ENCODE data around the gene ULK4. TPM values are rescaled to one million over a fixed set of nuclear protein-coding genes. Genes with fewer than 3 reads are reported as not detected.

The ULK4 gene
- total RNA-seq, 2 experiments from 2014 or later = 6.8 to 6.9 TPM

- H3K36me3 Mint-ChIP-seq (ENCODE audit: low read depth) = peaks cover 6% of the 10 kb centered on the region
- H3K4me3 Mint-ChIP-seq = no peak overlapping the region
- H3K27ac Mint-ChIP-seq = no peak overlapping the region
- ATAC-seq (no peak), DNase-seq (no peak)
- POLR2A ChIA-PET = no interaction called here
- CTCF ChIA-PET = no interaction called here
- H3K4me1 Mint-ChIP-seq (ENCODE audit: low read depth) = no peaks in the 10 kb centered on the region
- TF ChIP-seq, protein P1, sequence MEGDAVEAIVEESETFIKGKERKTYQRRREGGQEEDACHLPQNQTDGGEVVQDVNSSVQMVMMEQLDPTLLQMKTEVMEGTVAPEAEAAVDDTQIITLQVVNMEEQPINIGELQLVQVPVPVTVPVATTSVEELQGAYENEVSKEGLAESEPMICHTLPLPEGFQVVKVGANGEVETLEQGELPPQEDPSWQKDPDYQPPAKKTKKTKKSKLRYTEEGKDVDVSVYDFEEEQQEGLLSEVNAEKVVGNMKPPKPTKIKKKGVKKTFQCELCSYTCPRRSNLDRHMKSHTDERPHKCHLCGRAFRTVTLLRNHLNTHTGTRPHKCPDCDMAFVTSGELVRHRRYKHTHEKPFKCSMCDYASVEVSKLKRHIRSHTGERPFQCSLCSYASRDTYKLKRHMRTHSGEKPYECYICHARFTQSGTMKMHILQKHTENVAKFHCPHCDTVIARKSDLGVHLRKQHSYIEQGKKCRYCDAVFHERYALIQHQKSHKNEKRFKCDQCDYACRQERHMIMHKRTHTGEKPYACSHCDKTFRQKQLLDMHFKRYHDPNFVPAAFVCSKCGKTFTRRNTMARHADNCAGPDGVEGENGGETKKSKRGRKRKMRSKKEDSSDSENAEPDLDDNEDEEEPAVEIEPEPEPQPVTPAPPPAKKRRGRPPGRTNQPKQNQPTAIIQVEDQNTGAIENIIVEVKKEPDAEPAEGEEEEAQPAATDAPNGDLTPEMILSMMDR (IDR thresholded peaks at IDR 0.05) = no peak
- no peaks in the 10 kb centered on the region for H3K9me3 Mint-ChIP-seq
- intact Hi-C loops (cut with micrococcal nuclease) = no loop called here
- H3K27me3 Mint-ChIP-seq = no peaks in the 10 kb centered on the region
These were observed 253.7 kb downstream of the ULK4 start for GRCh38 chr3:41708176-41708575.

GRCh38 chr3:41705893-41706292 is 256.0 kb downstream of the ULK4 start:
- ChIA-PET CTCF (no interaction called here), POLR2A (no interaction called here)
- Mint-ChIP-seq H3K36me3 (ENCODE audit: low read depth) (peaks cover 7% of the 10 kb centered on the region), H3K9me3 (no peaks in the 10 kb centered on the region), H3K4me3 (no peak overlapping the region), H3K4me1 (ENCODE audit: low read depth) (no peaks in the 10 kb centered on the region), H3K27ac (no peak overlapping the region), H3K27me3 (no peaks in the 10 kb centered on the region)
- TF ChIP-seq, protein P1 (IDR thresholded peaks at IDR 0.05) = no peak
- intact Hi-C loops (cut with micrococcal nuclease) = no loop called here
- ATAC-seq (no peak), DNase-seq (no peak)

GRCh38 chr3:41701191-41701698 is 260.7 kb downstream of the ULK4 start:
- H3K9me3 Mint-ChIP-seq = no peaks in the 10 kb centered on the region
- CTCF ChIA-PET = no interaction called here
- intact Hi-C loops (cut with micrococcal nuclease) = no loop called here

DNA sequence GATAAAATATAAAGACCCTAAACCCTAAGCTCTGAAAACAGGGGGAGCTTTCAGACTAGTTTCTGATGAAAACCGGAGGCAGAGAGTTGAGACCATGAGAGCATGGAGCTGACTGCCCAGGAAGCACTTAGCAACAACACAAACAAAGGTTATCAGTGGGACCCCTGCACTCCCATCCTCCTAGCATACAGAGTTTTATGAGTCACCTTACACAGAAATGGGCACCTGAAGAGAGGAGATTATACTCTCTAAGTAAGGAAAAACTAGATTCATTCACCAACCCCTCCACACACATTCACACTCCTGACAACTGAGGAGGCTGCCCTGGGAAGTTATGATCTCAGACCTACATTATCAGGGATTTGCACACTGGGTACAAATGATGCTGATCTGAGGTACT is 261.7 kb downstream of the ULK4 start:
- ATAC-seq = no peak
- ChIA-PET POLR2A (no interaction called here), CTCF (no interaction called here)
- TF ChIP-seq, protein P1 (IDR thresholded peaks at IDR 0.05) = no peak
- Mint-ChIP-seq H3K27me3 (no peaks in the 10 kb centered on the region), H3K4me3 (no peak overlapping the region), H3K4me1 (ENCODE audit: low read depth) (no peaks in the 10 kb centered on the region), H3K27ac (no peak overlapping the region), H3K36me3 (ENCODE audit: low read depth) (peaks cover 9% of the 10 kb centered on the region), H3K9me3 (no peaks in the 10 kb centered on the region)
- no peak for DNase-seq
- intact Hi-C loops (cut with micrococcal nuclease) = no loop called here

More at GRCh38 chr3:41701191-41701698, 260.7 kb downstream of the ULK4 start:
- Mint-ChIP-seq H3K36me3 (ENCODE audit: low read depth) (peaks cover 6% of the 10 kb centered on the region), H3K27ac (no peak overlapping the region), H3K4me1 (ENCODE audit: low read depth) (no peaks in the 10 kb centered on the region), H3K4me3 (no peak overlapping the region), H3K27me3 (no peaks in the 10 kb centered on the region)
- TF ChIP-seq, protein P1 (IDR thresholded peaks at IDR 0.05) = no peak
- POLR2A ChIA-PET = no interaction called here
- ATAC-seq (no peak), DNase-seq (no peak)

DNA sequence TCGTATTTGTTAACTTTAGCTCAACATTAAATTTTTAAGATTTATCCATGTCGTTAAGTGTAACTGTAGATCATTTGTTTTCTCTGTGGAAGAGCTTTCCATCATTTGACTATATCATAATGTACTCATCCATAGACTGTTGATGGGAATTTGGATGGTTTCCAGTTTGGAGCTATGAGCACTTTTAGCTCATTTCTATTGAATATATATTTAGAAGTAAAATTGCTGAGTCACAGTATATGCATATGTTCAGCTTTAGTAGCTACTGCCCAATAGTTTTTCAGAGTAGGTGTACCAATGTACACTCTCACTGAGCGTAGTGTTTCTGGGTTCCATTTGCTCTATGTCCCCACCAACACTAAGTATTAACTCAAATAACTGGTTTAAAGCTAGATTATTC is 263.0 kb downstream of the ULK4 start:
- Mint-ChIP-seq H3K27ac (no peak overlapping the region), H3K4me3 (no peak overlapping the region), H3K27me3 (no peaks in the 10 kb centered on the region), H3K36me3 (ENCODE audit: low read depth) (peaks cover 7% of the 10 kb centered on the region), H3K4me1 (ENCODE audit: low read depth) (no peaks in the 10 kb centered on the region), H3K9me3 (no peaks in the 10 kb centered on the region)
- POLR2A ChIA-PET = no interaction called here
- no peak for DNase-seq
- TF ChIP-seq, protein P1 (IDR thresholded peaks at IDR 0.05) = no peak
- no peak for ATAC-seq
- intact Hi-C loops (cut with micrococcal nuclease) = no loop called here
- CTCF ChIA-PET = interaction anchor here (0.7 to 1.0 kb wide), 2 partner anchors 40 to 47 kb away, joined by 3 read pairs; no protein-coding TSS in a partner anchor

All from activated CD8-positive, alpha-beta T cell treated with anti-CD3 and anti-CD28 coated beads for 36 hours (primary cell).